GM03348 (cell line): ENCODE results near the gene SEMA5A.
A peak's percentile ranks its signal among the peaks of the same experiment; 100 is the strongest.

Experiments used
- DNase-seq: peaks from one replicate; pipeline ENCODE4 v3.0.0; 2012; ENCODE audit warnings: low spot score

The SEMA5A gene

GRCh38 chr5:9399094-9399493 is 146.8 kb downstream of the SEMA5A start:
- DNase-seq, result no peak

- no peak for DNase-seq
Measured at GRCh38 chr5:9398227-9398626, 147.6 kb downstream of the SEMA5A start.

- no peak for DNase-seq
Measured at GRCh38 chr5:9396285-9396770, 149.5 kb downstream of the SEMA5A start.

- DNase-seq, result no peak
Measured at GRCh38 chr5:9395706-9396105, 150.2 kb downstream of the SEMA5A start.

GRCh38 chr5:9394221-9394620 is 151.7 kb downstream of the SEMA5A start:
- no peak for DNase-seq

- no peak for DNase-seq
Measured at GRCh38 chr5:9392625-9393024, 153.2 kb downstream of the SEMA5A start.

- DNase-seq, result no peak
Measured at GRCh38 chr5:9391080-9391479, 154.8 kb downstream of the SEMA5A start.

- no peak for DNase-seq
Measured at GRCh38 chr5:9390113-9390512, 155.8 kb downstream of the SEMA5A start.

- DNase-seq, result no peak
Measured at GRCh38 chr5:9388941-9389674, 156.8 kb downstream of the SEMA5A start.

- DNase-seq, result no peak
Measured at GRCh38 chr5:9387879-9388278, 158.0 kb downstream of the SEMA5A start.

GRCh38 chr5:9386945-9387344 is 158.9 kb downstream of the SEMA5A start:
- DNase-seq, result no peak

- DNase-seq, result no peak
Measured at GRCh38 chr5:9382522-9382921, 163.4 kb downstream of the SEMA5A start.

- DNase-seq, result no peak
Measured at GRCh38 chr5:9381464-9381863, 164.4 kb downstream of the SEMA5A start.

GRCh38 chr5:9380109-9380508 is 165.8 kb downstream of the SEMA5A start:
- no peak for DNase-seq

- no peak for DNase-seq
Measured at GRCh38 chr5:9376363-9377117, 169.3 kb downstream of the SEMA5A start.

- no peak for DNase-seq
Measured at GRCh38 chr5:9375756-9376155, 170.1 kb downstream of the SEMA5A start.

- no peak for DNase-seq
Measured at GRCh38 chr5:9374025-9374424, 171.8 kb downstream of the SEMA5A start.

- DNase-seq, result no peak
Measured at GRCh38 chr5:9373571-9373970, 172.3 kb downstream of the SEMA5A start.

GRCh38 chr5:9370256-9370655 is 175.6 kb downstream of the SEMA5A start:
- DNase-seq, result no peak

- DNase-seq, result no peak
Measured at GRCh38 chr5:9365512-9365911, 180.4 kb downstream of the SEMA5A start.

- peak; percentile 28 for DNase-seq
Measured at GRCh38 chr5:9363449-9363848, 182.4 kb downstream of the SEMA5A start.

GRCh38 chr5:9363026-9363425 is 182.8 kb downstream of the SEMA5A start:
- DNase-seq, result no peak

- DNase-seq, result no peak
Measured at GRCh38 chr5:9362600-9362999, 183.3 kb downstream of the SEMA5A start.
